ENCODE data around the gene C14orf119. TPM values are rescaled to one million over a fixed set of nuclear protein-coding genes. Genes with fewer than 3 reads are reported as not detected.

The C14orf119 gene
- total RNA-seq, 1 donor from 2014 or later = 40.3 TPM

GRCh38 chr14:23093526-23093925 lies 1.8 kb upstream of the C14orf119 start:
- Mint-ChIP-seq H3K4me1 (ENCODE audit: low read depth, unreplicated experiment) (peaks cover 4% of the 10 kb centered on the region), H3K27me3 (ENCODE audit: unreplicated experiment) (no peaks in the 10 kb centered on the region), H3K36me3 (ENCODE audit: unreplicated experiment) (no peaks in the 10 kb centered on the region), H3K27ac (ENCODE audit: unreplicated experiment) (no peak overlapping the region), H3K9me3 (ENCODE audit: unreplicated experiment) (no peaks in the 10 kb centered on the region), H3K4me3 (ENCODE audit: unreplicated experiment) (no peak overlapping the region)
- DNase-seq = no peak
- no peak for TF ChIP-seq CTCF (IDR thresholded peaks at IDR 0.05; ENCODE audit: partially characterized antibody, unreplicated experiment)

- no peak overlapping the region for H3K27ac Mint-ChIP-seq (ENCODE audit: unreplicated experiment)
- peaks cover 4% of the 10 kb centered on the region for H3K4me1 Mint-ChIP-seq (ENCODE audit: low read depth, unreplicated experiment)
- no peaks in the 10 kb centered on the region for H3K36me3 Mint-ChIP-seq (ENCODE audit: unreplicated experiment)
- H3K9me3 Mint-ChIP-seq (ENCODE audit: unreplicated experiment) = no peaks in the 10 kb centered on the region
- peak; percentile 83 for DNase-seq
- H3K4me3 Mint-ChIP-seq (ENCODE audit: unreplicated experiment) = no peak overlapping the region
- no peak for TF ChIP-seq CTCF (IDR thresholded peaks at IDR 0.05; ENCODE audit: partially characterized antibody, unreplicated experiment)
- H3K27me3 Mint-ChIP-seq (ENCODE audit: unreplicated experiment) = no peaks in the 10 kb centered on the region
These were observed 1.2 kb upstream of the C14orf119 start for GRCh38 chr14:23093991-23094665.

- H3K9me3 Mint-ChIP-seq (ENCODE audit: unreplicated experiment) = no peaks in the 10 kb centered on the region
- no peaks in the 10 kb centered on the region for H3K36me3 Mint-ChIP-seq (ENCODE audit: unreplicated experiment)
These were observed 574 bp upstream of the C14orf119 start, which contains the start of gene ACIN1 for GRCh38 chr14:23094666-23095195. Gene ACIN1 (minus strand): TSS chr14:23095136. CDS start chr14:23095112, 24 bp downstream.

GRCh38 chr14:23097786-23098185 lies 2.5 kb downstream of the C14orf119 start:
- H3K27ac Mint-ChIP-seq (ENCODE audit: unreplicated experiment) = no peak overlapping the region
- H3K27me3 Mint-ChIP-seq (ENCODE audit: unreplicated experiment) = peaks cover 4% of the 10 kb centered on the region
- no peak for TF ChIP-seq CTCF (IDR thresholded peaks at IDR 0.05; ENCODE audit: partially characterized antibody, unreplicated experiment)
- DNase-seq = no peak
- H3K9me3 Mint-ChIP-seq (ENCODE audit: unreplicated experiment) = peaks cover 1% of the 10 kb centered on the region
- no peaks in the 10 kb centered on the region for H3K36me3 Mint-ChIP-seq (ENCODE audit: unreplicated experiment)
- H3K4me3 Mint-ChIP-seq (ENCODE audit: unreplicated experiment) = no peak overlapping the region
- peaks cover 4% of the 10 kb centered on the region for H3K4me1 Mint-ChIP-seq (ENCODE audit: low read depth, unreplicated experiment)

More at GRCh38 chr14:23094666-23095195, 574 bp upstream of the C14orf119 start, which contains the start of gene ACIN1:
- Mint-ChIP-seq H3K4me3 (ENCODE audit: unreplicated experiment) (no peak within 1 kb of the TSS), H3K4me1 (ENCODE audit: low read depth, unreplicated experiment) (peaks cover 4% of the 10 kb centered on the region), H3K27ac (ENCODE audit: unreplicated experiment) (no peak within 1 kb of the TSS), H3K27me3 (ENCODE audit: unreplicated experiment) (peaks cover 3% of the 10 kb centered on the region)
- no peak for TF ChIP-seq CTCF (IDR thresholded peaks at IDR 0.05; ENCODE audit: partially characterized antibody, unreplicated experiment)
- no peak for DNase-seq

- Mint-ChIP-seq H3K4me1 (ENCODE audit: low read depth, unreplicated experiment) (no peaks in the 10 kb centered on the region), H3K9me3 (ENCODE audit: unreplicated experiment) (peaks cover 4% of the 10 kb centered on the region), H3K4me3 (ENCODE audit: unreplicated experiment) (no peak overlapping the region), H3K27me3 (ENCODE audit: unreplicated experiment) (peaks cover 6% of the 10 kb centered on the region), H3K36me3 (ENCODE audit: unreplicated experiment) (no peaks in the 10 kb centered on the region), H3K27ac (ENCODE audit: unreplicated experiment) (no peak overlapping the region)
- no peak for DNase-seq
- TF ChIP-seq CTCF (IDR thresholded peaks at IDR 0.05; ENCODE audit: partially characterized antibody, unreplicated experiment) = peak; percentile 16
These were observed 4.0 kb downstream of the C14orf119 start for GRCh38 chr14:23099212-23099861.
